Stimulated activated CD4-positive, alpha-beta T cell treated with anti-CD3 and anti-CD28 coated beads, Interleukin-4, amount 100 ng/mL, for 1 hour (primary cell): ENCODE measurements around the gene AFP.

ENCODE experiments used
- DNase-seq: peaks from one replicate; pipeline ENCODE4 v3.0.0-alpha.2; 2020

The AFP gene

DNA sequence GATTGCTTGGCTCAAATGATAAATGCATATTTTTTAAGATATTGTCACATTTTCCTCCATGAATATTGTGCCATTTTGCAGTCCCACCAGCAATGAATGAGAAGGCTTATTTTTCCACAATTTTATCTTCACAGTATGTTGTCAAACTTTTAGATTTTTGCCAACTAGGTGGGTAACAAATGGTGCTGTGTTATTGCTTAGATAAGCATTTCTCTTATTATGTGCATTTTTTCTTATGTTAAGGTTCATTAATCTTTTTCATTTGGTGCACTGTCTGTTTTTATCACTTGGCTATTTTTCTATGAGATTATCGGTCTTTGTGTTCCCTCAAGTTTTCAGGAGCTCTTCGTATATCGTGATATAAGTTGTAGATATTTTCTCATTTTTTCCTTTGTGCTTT is 32.1 kb downstream of the AFP start:
- no peak for DNase-seq

DNA sequence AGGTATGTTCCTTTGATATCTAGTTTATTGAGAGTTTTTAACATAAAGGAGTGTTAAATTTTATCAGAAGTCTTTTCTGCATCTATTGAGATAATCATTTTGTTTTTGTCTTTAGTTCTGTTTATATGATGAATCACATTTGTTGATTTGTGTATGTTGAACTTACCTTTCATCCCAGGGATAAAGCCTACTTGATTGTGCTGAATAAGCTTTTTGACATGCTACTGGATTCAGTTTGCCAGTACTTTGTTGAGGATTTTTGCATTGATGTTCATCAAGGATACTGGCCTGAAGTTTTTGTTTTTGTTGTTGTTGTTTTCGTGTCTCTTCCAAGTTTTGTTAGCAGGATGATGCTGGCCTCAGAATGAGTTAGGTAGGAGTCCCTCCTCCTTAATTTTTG is 34.7 kb downstream of the AFP start:
- DNase-seq, result no peak

DNA sequence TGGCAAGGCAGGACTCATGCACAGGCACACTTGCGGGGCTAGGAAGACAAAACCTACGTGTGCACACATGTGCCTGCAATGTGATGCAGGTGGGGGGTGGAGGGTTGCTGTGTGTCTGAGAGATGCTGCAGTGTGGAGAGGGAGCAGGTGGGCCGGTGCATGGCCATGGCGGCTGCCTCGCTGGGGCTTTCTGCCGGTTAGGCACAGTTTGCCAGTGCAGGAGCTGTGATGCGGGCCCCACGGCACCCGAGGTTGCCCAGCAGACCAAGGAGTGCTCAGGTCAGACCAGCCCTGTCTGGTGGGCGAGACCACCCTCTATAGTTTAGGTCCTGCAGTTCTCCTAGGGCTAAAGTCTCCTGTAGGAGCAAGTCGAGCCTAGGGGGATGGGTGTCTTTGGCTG is 41.2 kb downstream of the AFP start:
- no peak for DNase-seq

DNA sequence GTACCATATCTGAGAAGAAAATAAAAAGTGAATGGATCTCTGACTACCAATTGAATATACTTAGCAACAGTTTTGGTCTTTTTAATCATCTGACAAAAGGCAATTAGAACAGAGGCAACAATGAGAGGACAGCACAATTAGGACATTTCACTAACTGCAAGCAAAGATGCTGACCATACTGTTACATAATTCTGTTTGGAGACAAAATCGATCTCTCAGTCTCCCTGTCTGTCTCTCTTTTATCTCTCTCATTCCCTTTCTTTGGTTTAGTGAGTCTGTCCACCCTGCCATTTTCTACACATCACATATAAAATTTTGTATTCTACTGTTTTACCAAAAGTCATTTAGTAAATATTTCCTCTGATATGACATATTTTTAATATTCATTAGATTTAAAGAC is 43.3 kb downstream of the AFP start:
- no peak for DNase-seq

- DNase-seq, result no peak
Measured at GRCh38 chr4:73481358-73481757, 45.3 kb downstream of the AFP start, which contains the start of gene AFM. AFM (plus strand) TSS chr4:73481745; CDS start chr4:73481776, 31 bp downstream.

GRCh38 chr4:73485085-73485484 is 49.1 kb downstream of the AFP start:
- no peak for DNase-seq

- DNase-seq, result no peak
Measured at GRCh38 chr4:73485596-73485995, 49.6 kb downstream of the AFP start.

DNA sequence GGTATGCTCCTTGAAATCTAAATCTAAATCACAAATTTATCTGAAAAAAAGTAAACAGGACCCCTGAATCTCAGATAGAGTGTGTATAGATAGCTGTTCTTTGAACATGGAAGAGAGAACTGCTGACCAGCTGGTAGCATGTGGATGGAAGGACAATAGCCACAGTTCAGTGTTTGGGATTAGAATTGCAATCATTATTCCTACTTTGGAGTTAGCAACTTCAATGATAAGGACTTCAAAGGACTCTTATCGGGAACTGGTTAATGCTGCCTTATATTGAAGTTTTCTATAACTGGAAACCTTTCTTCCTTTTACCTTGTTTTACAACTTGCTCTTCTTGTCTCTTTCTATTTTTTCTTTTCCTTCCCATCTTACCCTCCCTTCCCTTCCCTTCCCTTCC is 50.5 kb downstream of the AFP start:
- no peak for DNase-seq

DNA sequence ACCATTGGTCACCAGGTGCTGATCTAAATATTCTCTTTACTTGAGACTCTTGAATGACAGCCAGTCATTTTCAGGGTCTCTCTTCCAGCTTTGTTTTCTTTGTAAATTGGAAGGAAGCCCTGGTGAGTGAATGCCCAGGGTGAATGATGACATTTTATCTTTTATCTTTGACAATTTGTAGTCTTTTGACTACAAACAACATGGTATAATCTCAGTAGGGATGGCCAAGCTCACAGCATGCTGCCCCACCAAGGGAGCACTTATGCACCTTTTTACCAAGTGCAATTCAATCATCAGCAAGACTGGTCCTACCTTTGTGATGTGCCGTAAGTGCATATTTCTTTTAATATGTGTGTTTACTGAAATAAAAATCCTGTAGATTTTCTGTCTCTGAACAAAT is 51.2 kb downstream of the AFP start:
- DNase-seq, result no peak

DNA sequence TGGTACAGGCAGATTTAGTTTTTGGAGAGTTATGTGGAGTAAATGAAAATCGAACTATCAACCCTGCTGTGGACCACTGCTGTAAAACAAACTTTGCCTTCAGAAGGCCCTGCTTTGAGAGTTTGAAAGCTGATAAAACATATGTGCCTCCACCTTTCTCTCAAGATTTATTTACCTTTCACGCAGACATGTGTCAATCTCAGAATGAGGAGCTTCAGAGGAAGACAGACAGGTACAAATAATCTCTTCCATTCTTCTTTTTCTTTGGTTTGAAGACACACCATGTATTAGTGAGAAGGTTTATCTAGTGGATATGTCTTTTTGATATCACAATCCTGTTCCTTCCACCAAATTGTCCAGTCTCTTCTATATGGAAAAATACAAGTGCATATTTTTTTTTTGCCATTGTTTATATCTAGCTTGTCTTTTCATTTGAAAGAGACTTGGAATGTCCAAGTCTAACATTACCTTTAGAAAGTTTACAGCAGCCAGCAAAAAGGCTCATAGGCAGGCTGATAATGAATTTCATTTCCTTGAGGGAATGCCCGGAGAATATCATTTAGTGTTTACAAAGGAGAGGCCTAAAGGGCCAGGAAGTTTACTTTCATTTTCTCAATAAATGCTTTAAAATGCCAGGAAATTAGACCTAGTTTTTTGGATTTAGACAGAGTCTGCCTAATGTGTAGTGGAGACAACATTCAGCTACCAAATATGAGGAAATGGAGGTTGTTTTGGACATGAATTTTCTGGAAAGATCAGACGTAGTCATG is 64.2 kb downstream of the AFP start:
- no peak for DNase-seq

DNA sequence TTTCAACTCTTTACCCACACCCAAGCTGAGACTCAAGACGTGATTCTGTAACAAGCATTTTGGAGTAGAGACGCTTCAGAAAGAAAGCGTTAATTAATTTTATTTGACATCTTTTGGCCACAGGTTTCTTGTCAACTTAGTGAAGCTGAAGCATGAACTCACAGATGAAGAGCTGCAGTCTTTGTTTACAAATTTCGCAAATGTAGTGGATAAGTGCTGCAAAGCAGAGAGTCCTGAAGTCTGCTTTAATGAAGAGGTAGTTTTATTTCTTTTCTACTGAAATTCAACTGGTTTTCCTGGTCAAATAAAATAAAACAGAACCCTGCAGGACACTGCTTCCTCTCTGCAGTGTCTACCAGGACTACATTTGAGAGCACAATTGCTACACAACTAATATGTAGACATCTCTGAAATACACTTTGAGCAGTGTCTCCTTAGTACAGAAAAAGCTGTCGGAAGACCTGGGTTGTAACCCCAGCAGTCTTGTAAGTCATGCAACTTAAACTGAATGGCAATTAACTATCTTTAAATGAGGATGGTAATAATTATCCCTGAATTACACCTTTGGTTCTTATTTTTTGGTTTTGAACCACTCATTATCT is 65.7 kb downstream of the AFP start:
- DNase-seq, result no peak

DNA sequence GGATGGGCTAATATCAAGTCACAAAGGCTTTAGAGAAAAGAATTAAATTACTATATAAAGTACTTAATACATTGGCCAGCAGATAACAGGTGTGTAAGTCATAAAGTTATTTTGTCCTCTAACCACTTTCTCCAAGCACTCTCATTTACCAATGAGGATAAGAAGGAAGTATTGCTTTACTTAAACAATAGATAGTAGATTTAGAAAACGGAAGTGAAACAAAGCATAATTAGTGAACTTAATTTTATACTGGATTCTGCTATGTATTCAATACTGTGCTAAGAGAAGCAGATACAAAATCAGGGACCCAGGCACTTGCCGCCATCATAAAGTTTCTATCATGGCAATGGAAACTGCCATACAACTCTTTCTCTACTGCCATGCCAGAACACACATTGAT is 69.5 kb downstream of the AFP start:
- DNase-seq, result no peak
